GM12891 (cell line): ENCODE data around the gene AKIRIN1. TPM values are rescaled to one million over a fixed set of nuclear protein-coding genes. Genes with fewer than 3 reads are reported as not detected.
A peak's percentile ranks its signal among the peaks of the same experiment; 100 is the strongest.

Experiments used
- DNase-seq: peaks from one replicate; pipeline ENCODE4 v3.0.0; 2011; ENCODE audit warnings: low spot score; ENCODE audit not compliant: insufficient read length
- FAIRE-seq: peaks from 2 replicates; lab custom pipeline; 2011; peaks lifted over from hg19 to GRCh38; lab: Jason Lieb, UNC
- PAX5 ChIP-seq: IDR thresholded peaks from 2 replicates; pipeline ENCODE4 v1.6.1; 2011; ENCODE audit warnings: low read length, moderate library complexity, mild to moderate bottlenecking; ENCODE audit not compliant: insufficient read depth, severe bottlenecking
- POLR2A ChIP-seq: IDR thresholded peaks from 2 replicates; pipeline ENCODE4 v1.6.1; 2011; ENCODE audit warnings: low read depth, low read length, control low read depth
- POLR2AphosphoS5 ChIP-seq: IDR thresholded peaks from 2 replicates; pipeline ENCODE4 v1.6.1; 2011; ENCODE audit warnings: low read depth, low read length, control low read depth
- POU2F2 ChIP-seq: IDR thresholded peaks from 2 replicates; pipeline ENCODE4 v1.6.1; 2011; ENCODE audit warnings: low read depth, mild to moderate bottlenecking, control low read depth, low read length, moderate library complexity
- SPI1 ChIP-seq: IDR thresholded peaks from 2 replicates; pipeline ENCODE4 v1.6.1; 2011; ENCODE audit warnings: low read depth, low read length, control low read depth
- TAF1 ChIP-seq: IDR thresholded peaks from 2 replicates; pipeline ENCODE4 v1.6.1; 2011; ENCODE audit warnings: low read depth, low read length, control low read depth
- polyA plus RNA-seq: library from polyadenylated mRNA; unstranded; fragments of >200 nt; gene quantifications from one replicate; pipeline ENCODE4 v1.2.1, GENCODE V29; 2012; ENCODE audit warnings: low read depth, missing spikeins, inconsistent platforms; ENCODE audit not compliant: missing spikeins

The AKIRIN1 gene, protein sequence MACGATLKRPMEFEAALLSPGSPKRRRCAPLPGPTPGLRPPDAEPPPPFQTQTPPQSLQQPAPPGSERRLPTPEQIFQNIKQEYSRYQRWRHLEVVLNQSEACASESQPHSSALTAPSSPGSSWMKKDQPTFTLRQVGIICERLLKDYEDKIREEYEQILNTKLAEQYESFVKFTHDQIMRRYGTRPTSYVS
- 41.0 TPM for polyA plus RNA-seq

DNA sequence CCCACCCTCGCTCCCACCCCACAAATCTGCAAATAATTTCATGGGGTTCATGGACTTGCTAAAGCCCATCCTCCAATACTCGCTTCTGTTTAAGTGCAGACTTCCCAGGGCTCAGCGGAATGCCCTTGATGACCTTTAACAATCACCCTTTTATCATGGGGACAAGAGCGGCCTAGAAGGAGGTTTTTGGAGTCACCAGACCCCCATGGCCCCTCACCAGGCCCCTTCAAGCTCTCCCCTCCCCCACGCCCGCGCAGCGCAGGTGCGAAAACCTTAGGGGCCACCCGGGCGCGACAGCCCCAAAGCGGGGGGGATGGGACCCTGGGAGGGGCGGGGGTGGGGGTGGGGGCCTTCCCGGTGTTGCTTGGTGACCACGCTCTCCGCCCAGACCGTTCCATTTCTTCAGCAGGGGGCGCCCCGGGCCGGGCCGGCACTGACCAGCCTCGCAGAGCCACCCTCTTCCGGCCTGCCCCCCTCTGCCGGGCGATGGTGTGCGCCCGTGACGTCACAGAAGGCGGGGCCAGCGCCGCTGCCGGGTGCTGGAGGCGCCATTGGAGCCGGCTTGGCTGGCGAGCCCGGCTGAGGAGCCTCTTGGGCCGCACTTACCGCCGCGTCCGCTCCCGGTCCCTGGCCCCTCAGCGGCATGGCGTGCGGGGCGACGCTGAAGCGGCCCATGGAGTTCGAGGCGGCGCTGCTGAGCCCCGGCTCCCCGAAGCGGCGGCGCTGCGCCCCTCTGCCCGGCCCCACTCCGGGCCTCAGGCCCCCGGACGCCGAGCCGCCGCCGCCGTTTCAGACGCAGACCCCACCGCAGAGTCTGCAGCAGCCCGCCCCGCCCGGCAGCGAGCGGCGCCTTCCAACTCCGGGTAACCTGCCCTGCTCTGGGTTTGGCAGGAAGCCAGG lies at the start of gene AKIRIN1:
TSS of gene AKIRIN1 (plus strand) at position 539 of the 900 bp plus-strand sequence. CDS start at position 644, 105 bp downstream.
- peak; percentile 96 for FAIRE-seq
- no peak for TF ChIP-seq SPI1
- peak; percentile 95 for TF ChIP-seq POLR2A
- TF ChIP-seq PAX5 = no peak
- TF ChIP-seq POU2F2 = peak; percentile 81
- TF ChIP-seq TAF1 = peak; percentile 91
- peak; percentile 94 for TF ChIP-seq POLR2AphosphoS5
- DNase-seq = peak; percentile 96

DNA sequence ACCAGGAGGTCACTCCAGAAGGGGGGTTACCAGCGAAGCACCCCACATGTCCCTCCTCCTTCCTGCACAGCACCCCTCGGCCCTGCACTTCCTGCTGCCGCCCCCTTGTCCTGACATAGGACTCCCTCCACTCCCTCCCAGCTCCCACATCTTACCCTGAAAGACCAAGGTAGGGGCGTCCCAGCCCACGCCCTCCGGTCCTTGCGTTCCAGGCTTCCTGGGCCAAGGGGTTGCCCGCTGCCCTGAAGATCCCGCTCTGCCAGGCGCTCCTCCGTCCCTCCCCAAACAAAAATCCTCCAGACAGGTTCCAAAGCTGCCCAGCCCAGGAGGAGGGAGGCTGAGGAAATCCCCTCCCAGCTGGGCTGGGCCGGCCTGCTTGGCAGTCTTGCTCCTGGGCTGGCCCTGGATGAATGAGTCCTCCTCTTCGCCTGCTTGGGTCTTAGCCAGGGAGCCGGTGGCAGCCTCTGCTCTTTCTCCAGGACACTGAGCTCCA lies 49.5 kb upstream of the AKIRIN1 start, which contains the start of gene RHBDL2:
TSS of gene RHBDL2 (minus strand) at position 304 of the 493 bp plus-strand sequence. CDS start 22,618 bp downstream, outside the sequence.
- no peak for FAIRE-seq
- TF ChIP-seq POLR2AphosphoS5 (no peak), POLR2A (no peak), SPI1 (no peak), TAF1 (no peak), PAX5 (no peak), POU2F2 (no peak)
- no peak for DNase-seq

DNA sequence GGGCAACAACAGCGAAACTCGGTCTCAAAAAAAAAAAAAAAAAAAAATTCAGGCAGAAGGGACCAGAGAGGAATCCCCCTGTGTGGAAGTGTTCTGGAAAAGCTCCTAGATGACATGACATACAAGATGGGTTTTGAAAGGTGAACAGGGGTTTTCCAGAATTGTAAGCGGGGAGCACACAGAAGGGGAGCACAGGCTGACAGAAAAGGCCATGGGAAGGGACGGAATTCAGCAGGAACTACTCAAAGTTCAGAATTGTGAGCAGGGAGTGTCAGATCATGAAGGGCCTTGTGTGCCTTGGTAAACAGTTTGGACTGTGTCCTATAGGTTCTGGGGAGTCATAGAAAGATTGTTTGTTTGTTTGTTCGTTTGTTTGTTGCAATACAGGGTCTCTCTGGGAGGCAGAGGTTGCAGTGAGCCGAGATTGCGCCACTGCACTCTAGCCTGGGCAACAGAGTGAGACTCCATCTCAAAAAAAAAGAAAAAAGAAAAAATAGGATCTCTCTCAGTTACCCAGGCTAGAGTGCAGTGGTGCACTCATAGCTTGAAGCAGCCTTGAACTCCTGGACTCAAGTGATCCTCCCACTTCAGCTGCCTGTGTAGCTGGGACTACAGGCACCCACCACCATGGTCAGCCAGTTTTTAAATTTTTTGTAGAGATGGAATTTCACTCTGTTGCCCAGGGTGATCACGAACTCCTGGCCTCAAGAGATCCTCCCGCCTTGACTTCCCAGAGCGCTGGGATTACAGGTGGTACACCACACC lies 48.2 kb upstream of the AKIRIN1 start:
- TF ChIP-seq TAF1 = no peak
- no peak for TF ChIP-seq PAX5
- no peak for TF ChIP-seq POLR2AphosphoS5
- no peak for TF ChIP-seq POLR2A
- no peak for TF ChIP-seq SPI1
- no peak for TF ChIP-seq POU2F2
- FAIRE-seq (no peak), DNase-seq (no peak)

DNA sequence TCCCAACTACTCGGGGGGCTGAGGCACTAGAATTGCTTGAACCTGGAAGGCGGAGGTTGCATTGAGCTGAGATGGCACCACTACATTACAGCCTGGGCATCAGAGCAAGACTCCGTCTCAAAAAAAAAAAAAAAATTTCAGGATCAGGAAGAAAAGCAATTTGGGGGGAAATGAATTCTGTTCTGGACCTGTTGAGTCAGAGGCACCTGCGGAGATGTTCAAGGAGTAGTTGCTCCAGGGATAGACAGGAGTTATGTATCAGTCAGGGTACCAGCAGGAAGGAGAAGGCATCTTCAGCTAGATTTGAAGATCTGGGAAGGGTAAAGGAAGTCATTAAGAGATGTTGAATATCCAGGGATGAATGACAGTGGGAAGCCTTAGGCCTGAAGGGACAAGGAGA lies 46.5 kb upstream of the AKIRIN1 start:
- DNase-seq = no peak
- FAIRE-seq = no peak
- TF ChIP-seq POLR2AphosphoS5 (no peak), POLR2A (no peak)

DNA sequence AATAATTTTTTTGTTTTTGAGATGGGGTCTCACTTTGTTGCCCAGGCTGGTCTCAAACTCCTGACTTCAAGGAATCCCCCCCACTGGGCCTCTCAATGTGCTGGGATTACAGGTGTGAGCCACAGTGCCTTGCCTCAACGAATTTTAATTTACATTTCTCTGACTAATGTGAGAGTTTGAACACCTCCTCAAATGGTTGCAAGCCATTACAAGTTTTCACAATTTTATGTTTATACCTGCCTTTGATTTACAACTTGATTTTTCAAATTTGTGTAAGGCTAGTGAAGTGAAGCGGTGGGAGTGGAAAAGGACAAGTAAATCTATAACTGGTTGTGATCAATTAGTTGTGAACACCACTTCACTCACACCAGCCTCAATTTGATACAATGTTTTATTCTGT lies 40.5 kb upstream of the AKIRIN1 start:
- DNase-seq (no peak), FAIRE-seq (no peak)
- TF ChIP-seq POLR2A = no peak
- no peak for TF ChIP-seq PAX5
- TF ChIP-seq SPI1 = no peak
- no peak for TF ChIP-seq TAF1
- no peak for TF ChIP-seq POLR2AphosphoS5
- TF ChIP-seq POU2F2 = no peak

DNA sequence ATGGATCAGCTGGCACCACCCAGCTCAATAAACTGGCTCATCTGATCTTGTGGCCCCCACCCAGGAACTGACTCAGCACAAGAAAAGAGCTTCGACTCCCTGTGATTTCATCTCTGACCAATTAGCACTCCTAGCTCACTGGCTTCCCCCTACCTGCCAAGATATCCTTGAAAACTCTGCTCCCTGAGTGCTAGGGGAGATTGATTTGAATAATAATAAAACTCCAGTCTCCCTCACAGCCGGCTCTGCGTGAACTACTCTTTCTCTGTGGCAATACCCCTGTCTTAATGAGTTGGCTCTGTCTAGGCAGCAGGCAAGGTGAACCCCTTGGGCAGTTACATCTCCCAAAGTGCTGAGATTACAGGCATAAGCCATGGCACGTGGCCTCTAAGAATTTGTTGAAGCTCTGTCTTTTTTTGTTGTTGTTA lies 37.6 kb upstream of the AKIRIN1 start:
- TF ChIP-seq TAF1 (no peak), POLR2AphosphoS5 (no peak), POU2F2 (no peak), SPI1 (no peak), PAX5 (no peak), POLR2A (no peak)
- no peak for FAIRE-seq
- DNase-seq = no peak

DNA sequence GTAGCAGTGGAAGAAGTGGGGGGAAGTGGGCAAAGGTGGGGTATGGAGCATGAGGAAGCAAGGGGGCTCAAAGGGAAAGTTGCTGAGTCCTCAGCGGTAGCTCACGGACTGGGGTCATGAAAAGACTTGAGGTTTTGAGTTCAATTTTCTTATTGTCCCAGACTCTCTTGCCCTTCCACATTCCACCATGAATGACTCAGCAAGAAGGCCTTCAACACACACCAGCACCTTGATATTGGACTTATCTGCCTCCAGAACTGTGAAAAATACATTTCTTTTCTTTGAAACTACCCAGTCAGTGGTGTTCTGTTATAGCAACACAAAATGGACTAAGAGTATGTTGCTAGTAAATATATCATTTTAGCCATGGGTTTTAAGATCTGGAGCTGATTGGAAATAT lies 32.1 kb upstream of the AKIRIN1 start:
- FAIRE-seq = no peak
- no peak for DNase-seq
- TF ChIP-seq PAX5 (no peak), SPI1 (no peak), POU2F2 (no peak), POLR2AphosphoS5 (no peak), POLR2A (no peak), TAF1 (no peak)

DNA sequence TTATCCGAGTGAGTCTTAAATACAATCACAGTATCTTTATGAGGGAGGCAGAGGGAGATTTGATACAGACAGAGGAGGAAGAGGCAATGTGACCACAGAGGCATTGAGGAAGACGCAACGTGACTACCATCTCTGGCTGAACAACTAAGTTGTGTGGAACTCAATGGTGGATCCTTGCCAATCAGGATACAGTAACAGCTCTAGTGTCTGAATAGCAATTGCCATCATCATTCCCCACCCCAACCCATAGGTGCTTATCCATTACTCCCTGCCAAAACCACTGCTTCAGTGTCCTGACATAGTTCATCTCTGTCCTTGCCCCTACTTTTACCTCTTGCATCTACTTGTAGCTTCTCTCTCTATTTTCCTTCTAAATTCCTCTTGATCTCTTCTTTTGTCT lies 29.0 kb upstream of the AKIRIN1 start:
- DNase-seq (no peak), FAIRE-seq (no peak)
- TF ChIP-seq TAF1 = no peak
- no peak for TF ChIP-seq POU2F2
- no peak for TF ChIP-seq SPI1
- TF ChIP-seq POLR2AphosphoS5 = no peak
- no peak for TF ChIP-seq PAX5
- TF ChIP-seq POLR2A = no peak

DNA sequence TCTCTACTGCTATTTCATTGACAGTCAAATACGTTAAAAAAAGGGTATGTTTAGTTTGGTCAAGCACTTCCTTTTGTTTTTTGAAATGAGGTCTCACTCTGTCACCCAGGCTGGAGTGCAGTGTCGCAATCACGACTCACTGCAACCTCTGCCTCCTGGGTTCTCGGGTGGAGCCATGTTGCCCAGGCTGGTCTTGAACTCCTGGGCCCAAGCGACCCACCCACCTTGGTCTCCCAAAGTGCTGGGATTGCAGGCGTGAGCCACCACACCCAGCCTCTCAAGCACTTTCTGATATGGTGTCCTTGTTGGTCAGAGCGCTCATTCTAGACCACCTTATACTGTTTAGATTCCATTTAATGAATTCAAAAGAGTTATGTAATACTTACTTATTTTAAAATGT lies 28.5 kb upstream of the AKIRIN1 start:
- TF ChIP-seq TAF1 = no peak
- no peak for DNase-seq
- FAIRE-seq = no peak
